BJ (cell line): ENCODE results near the gene MMS19. TPM values are rescaled to one million over a fixed set of nuclear protein-coding genes. Genes with fewer than 3 reads are reported as not detected.
"Not testable (repeated sequence)": the region's sequence is repeated elsewhere in the genome, so short reads cannot be mapped to it uniquely, and the experiment has no call there.

ENCODE experiments used
- CTCF ChIA-PET: fragments of 350-600 bp; formaldehyde crosslinking; extraction: SDS; loops from one replicate; lab custom pipeline; 2021; ENCODE audit warnings: antibody characterized with exemption, inconsistent platforms; lab: Yijun Ruan, JAX
- POLR2A ChIA-PET: fragments of 300-600 bp; sonication (Branson Sonifier 250); formaldehyde crosslinking; extraction: SDS; loops from one replicate; lab custom pipeline; 2021; ENCODE audit warnings: antibody characterized with exemption; lab: Charles Lee
- DNase-seq: peaks from one replicate; pipeline ENCODE4 v3.0.0-alpha.2; 2011; ENCODE audit warnings: low read depth
- H3K27me3 ChIP-seq: 2 replicates; pipeline ENCODE4 v1.6.0; 2011; ENCODE audit warnings: low read length; ENCODE audit not compliant: control insufficient read depth, insufficient read depth
- H3K36me3 ChIP-seq: 2 replicates; pipeline ENCODE4 v1.5.1; 2011; ENCODE audit warnings: low read length; ENCODE audit not compliant: control insufficient read depth, insufficient read depth
- H3K4me3 ChIP-seq: 2 replicates; pipeline ENCODE4 v1.5.1; 2011; ENCODE audit warnings: low read depth, mild to moderate bottlenecking, control low read depth, low read length
- CTCF ChIP-seq: IDR thresholded peaks from 2 replicates; pipeline ENCODE4 v1.5.1; 2011; ENCODE audit warnings: low read depth, mild to moderate bottlenecking, control low read depth, inconsistent platforms, low read length, moderate library complexity; ENCODE audit not compliant: insufficient read depth
- polyA plus RNA-seq: library from polyadenylated mRNA; depleted of rRNA; stranded (reverse); fragments of >200 nt; gene quantifications from 2 replicates; pipeline ENCODE4 v1.2.3, GENCODE V29; 2011

The MMS19 gene
- polyA plus RNA-seq, 1 experiment: 97.5 TPM

- DNase-seq: no peak
- TF ChIP-seq CTCF: no peak
- POLR2A ChIA-PET: no interaction called here
These were observed 14.7 kb downstream of the MMS19 start for GRCh38 chr10:97483506-97483905.

GRCh38 chr10:97482381-97482780 lies 15.8 kb downstream of the MMS19 start:
- ChIA-PET POLR2A (no interaction called here), CTCF (interaction anchor here (1.8 to 2.1 kb wide), 2 partner anchors 17 to 72 kb away, joined by 5 to 7 read pairs; no protein-coding TSS in a partner anchor)
- H3K36me3 ChIP-seq: peaks cover 6% of the 10 kb centered on the region
- TF ChIP-seq CTCF: no peak
- H3K27me3 ChIP-seq: no peaks in the 10 kb centered on the region
- no peak for DNase-seq
- no peak overlapping the region for H3K4me3 ChIP-seq

More at GRCh38 chr10:97483506-97483905, 14.7 kb downstream of the MMS19 start:
- Histone ChIP-seq H3K4me3 (no peak overlapping the region), H3K36me3 (peaks cover 6% of the 10 kb centered on the region), H3K27me3 (no peaks in the 10 kb centered on the region)
- CTCF ChIA-PET: interaction anchor here (0.9 kb wide), 1 partner anchor 88 kb away, joined by 3 read pairs; no protein-coding TSS in a partner anchor

- Histone ChIP-seq H3K36me3 (peaks cover 10% of the 10 kb centered on the region), H3K27me3 (no peaks in the 10 kb centered on the region), H3K4me3 (no peak overlapping the region)
- DNase-seq: no peak
- ChIA-PET CTCF (interaction anchor here (1.4 to 2.1 kb wide), 3 partner anchors 16 to 73 kb away, joined by 4 to 7 read pairs (median 5); no protein-coding TSS in a partner anchor), POLR2A (no interaction called here)
- no peak for TF ChIP-seq CTCF
These were observed 17.2 kb downstream of the MMS19 start for GRCh38 chr10:97481071-97481470.

- H3K36me3 ChIP-seq: peaks cover 10% of the 10 kb centered on the region
- POLR2A ChIA-PET: no interaction called here
These were observed 18.3 kb downstream of the MMS19 start for GRCh38 chr10:97479939-97480338.

GRCh38 chr10:97479410-97479809 lies 18.8 kb downstream of the MMS19 start:
- POLR2A ChIA-PET, CTCF ChIA-PET, H3K27me3 ChIP-seq, DNase-seq, H3K4me3 ChIP-seq, H3K36me3 ChIP-seq: not testable (repeated sequence)

More at GRCh38 chr10:97479939-97480338, 18.3 kb downstream of the MMS19 start:
- Histone ChIP-seq H3K4me3 (no peak overlapping the region), H3K27me3 (no peaks in the 10 kb centered on the region)
- CTCF ChIA-PET: no interaction called here
- no peak for TF ChIP-seq CTCF
- DNase-seq: no peak
